ENCODE measurements around the gene ATAD3C. TPM values are rescaled to one million over a fixed set of nuclear protein-coding genes. Genes with fewer than 3 reads are reported as not detected.

ATAD3C gene
- total RNA-seq, 1 donor from 2014 or later, result 2.9 TPM

GRCh38 chr1:1432951-1433803, 16.3 kb upstream of the ATAD3C start:
- H3K27ac Mint-ChIP-seq, result peak overlapping the region; percentile 95
- peaks cover 53% of the 10 kb centered on the region for H3K4me1 Mint-ChIP-seq
- DNase-seq (ENCODE audit: low spot score in 2 of 2, unreplicated experiment in 2 of 2), result peak in 1 of 2 experiments; percentile 74
- TF ChIP-seq, protein P1, sequence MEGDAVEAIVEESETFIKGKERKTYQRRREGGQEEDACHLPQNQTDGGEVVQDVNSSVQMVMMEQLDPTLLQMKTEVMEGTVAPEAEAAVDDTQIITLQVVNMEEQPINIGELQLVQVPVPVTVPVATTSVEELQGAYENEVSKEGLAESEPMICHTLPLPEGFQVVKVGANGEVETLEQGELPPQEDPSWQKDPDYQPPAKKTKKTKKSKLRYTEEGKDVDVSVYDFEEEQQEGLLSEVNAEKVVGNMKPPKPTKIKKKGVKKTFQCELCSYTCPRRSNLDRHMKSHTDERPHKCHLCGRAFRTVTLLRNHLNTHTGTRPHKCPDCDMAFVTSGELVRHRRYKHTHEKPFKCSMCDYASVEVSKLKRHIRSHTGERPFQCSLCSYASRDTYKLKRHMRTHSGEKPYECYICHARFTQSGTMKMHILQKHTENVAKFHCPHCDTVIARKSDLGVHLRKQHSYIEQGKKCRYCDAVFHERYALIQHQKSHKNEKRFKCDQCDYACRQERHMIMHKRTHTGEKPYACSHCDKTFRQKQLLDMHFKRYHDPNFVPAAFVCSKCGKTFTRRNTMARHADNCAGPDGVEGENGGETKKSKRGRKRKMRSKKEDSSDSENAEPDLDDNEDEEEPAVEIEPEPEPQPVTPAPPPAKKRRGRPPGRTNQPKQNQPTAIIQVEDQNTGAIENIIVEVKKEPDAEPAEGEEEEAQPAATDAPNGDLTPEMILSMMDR (IDR thresholded peaks at IDR 0.05; ENCODE audit: unreplicated experiment), result no peak
- no peaks in the 10 kb centered on the region for H3K27me3 Mint-ChIP-seq (ENCODE audit: low read depth)
- H3K36me3 Mint-ChIP-seq, result no peaks in the 10 kb centered on the region
- no peaks in the 10 kb centered on the region for H3K9me3 Mint-ChIP-seq
- peak overlapping the region; percentile 48 for H3K4me3 Mint-ChIP-seq

DNA sequence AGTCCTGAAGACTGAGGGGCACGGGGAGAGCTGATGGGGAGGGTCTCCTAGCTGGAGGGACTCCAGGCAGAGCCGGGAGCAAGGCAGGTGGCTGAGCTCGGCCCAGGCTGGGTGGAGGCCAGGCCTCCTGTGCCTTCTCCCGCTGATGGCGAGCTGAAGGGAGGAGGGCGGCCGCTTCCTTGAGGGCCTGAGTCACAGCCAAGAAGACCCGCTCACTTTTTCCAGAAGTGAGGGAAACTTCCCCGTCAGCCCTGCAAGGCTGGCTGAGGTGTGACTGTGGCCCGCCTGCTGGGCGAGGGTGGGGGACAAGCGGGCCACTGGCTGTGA, 15.7 kb upstream of the ATAD3C start:
- no peaks in the 10 kb centered on the region for H3K27me3 Mint-ChIP-seq (ENCODE audit: low read depth)
- H3K27ac Mint-ChIP-seq, result peak overlapping the region; percentile 95
- no peaks in the 10 kb centered on the region for H3K9me3 Mint-ChIP-seq
- H3K4me3 Mint-ChIP-seq, result peak overlapping the region; percentile 48
- TF ChIP-seq, protein P1 (IDR thresholded peaks at IDR 0.05; ENCODE audit: unreplicated experiment), result no peak
- no peaks in the 10 kb centered on the region for H3K36me3 Mint-ChIP-seq
- no peak for DNase-seq (ENCODE audit: low spot score in 2 of 2, unreplicated experiment in 2 of 2)
- peaks cover 51% of the 10 kb centered on the region for H3K4me1 Mint-ChIP-seq

GRCh38 chr1:1434131-1434823, 15.2 kb upstream of the ATAD3C start:
- Mint-ChIP-seq H3K27me3 (ENCODE audit: low read depth) (no peaks in the 10 kb centered on the region), H3K4me1 (peaks cover 51% of the 10 kb centered on the region), H3K27ac (peak overlapping the region; percentile 95), H3K9me3 (no peaks in the 10 kb centered on the region), H3K36me3 (no peaks in the 10 kb centered on the region), H3K4me3 (peak overlapping the region; percentile 68)
- TF ChIP-seq, protein P1 (IDR thresholded peaks at IDR 0.05; ENCODE audit: unreplicated experiment), result no peak
- peak in 1 of 2 experiments; percentile 74 for DNase-seq (ENCODE audit: low spot score in 2 of 2, unreplicated experiment in 2 of 2)

GRCh38 chr1:1434824-1435105, 14.7 kb upstream of the ATAD3C start:
- Mint-ChIP-seq H3K9me3 (no peaks in the 10 kb centered on the region), H3K36me3 (no peaks in the 10 kb centered on the region), H3K4me1 (peaks cover 46% of the 10 kb centered on the region), H3K27ac (peak overlapping the region; percentile 95), H3K4me3 (peak overlapping the region; percentile 68), H3K27me3 (ENCODE audit: low read depth) (no peaks in the 10 kb centered on the region)
- DNase-seq (ENCODE audit: low spot score in 2 of 2, unreplicated experiment in 2 of 2), result no peak
- TF ChIP-seq, protein P1 (IDR thresholded peaks at IDR 0.05; ENCODE audit: unreplicated experiment), result no peak

- no peaks in the 10 kb centered on the region for H3K36me3 Mint-ChIP-seq
- TF ChIP-seq, protein P1 (IDR thresholded peaks at IDR 0.05; ENCODE audit: unreplicated experiment), result no peak
- H3K4me3 Mint-ChIP-seq, result peak within 1 kb of the TSS; percentile 77
- no peaks in the 10 kb centered on the region for H3K9me3 Mint-ChIP-seq
- peak; percentile 68 to 89 for DNase-seq (ENCODE audit: low spot score in 2 of 2, unreplicated experiment in 2 of 2)
- H3K27me3 Mint-ChIP-seq (ENCODE audit: low read depth), result no peaks in the 10 kb centered on the region
- H3K4me1 Mint-ChIP-seq, result peaks cover 41% of the 10 kb centered on the region
- H3K27ac Mint-ChIP-seq, result peak within 1 kb of the TSS; percentile 95
Measured at GRCh38 chr1:1435106-1435903, 14.2 kb upstream of the ATAD3C start, which contains the start of gene VWA1. VWA1 (plus strand) TSS chr1:1435690; CDS start chr1:1435749, 59 bp downstream.
